ENCODE data around the gene AMPH.

The AMPH gene

GRCh38 chr7:38630720-38631673 lies at the start of gene AMPH:
Gene AMPH, minus strand, starts transcription at chr7:38631373. Its CDS starts 22 bp downstream, at chr7:38631351.
- H3K4me3 ChIP-seq (ENCODE audit: low read depth, low read length), result peak within 1 kb of the TSS; percentile 55
- DNase-seq (ENCODE audit: low read depth), result no peak

- no peak overlapping the region for H3K4me3 ChIP-seq (ENCODE audit: low read depth, low read length)
- no peak for DNase-seq (ENCODE audit: low read depth)
These were observed 48.2 kb upstream of the AMPH start for GRCh38 chr7:38679419-38679818.

GRCh38 chr7:38678698-38679054 lies 47.5 kb upstream of the AMPH start:
- DNase-seq (ENCODE audit: low read depth), result no peak
- H3K4me3 ChIP-seq (ENCODE audit: low read depth, low read length), result no peak overlapping the region

GRCh38 chr7:38677981-38678697 lies 47.0 kb upstream of the AMPH start:
- DNase-seq (ENCODE audit: low read depth), result no peak
- no peak overlapping the region for H3K4me3 ChIP-seq (ENCODE audit: low read depth, low read length)

- no peak for DNase-seq (ENCODE audit: low read depth)
- no peak overlapping the region for H3K4me3 ChIP-seq (ENCODE audit: low read depth, low read length)
These were observed 44.4 kb upstream of the AMPH start for GRCh38 chr7:38675494-38676106.

- H3K4me3 ChIP-seq (ENCODE audit: low read depth, low read length), result no peak overlapping the region
- no peak for DNase-seq (ENCODE audit: low read depth)
These were observed 43.3 kb upstream of the AMPH start for GRCh38 chr7:38674513-38674912.

GRCh38 chr7:38673795-38674194 lies 42.6 kb upstream of the AMPH start:
- no peak overlapping the region for H3K4me3 ChIP-seq (ENCODE audit: low read depth, low read length)
- DNase-seq (ENCODE audit: low read depth), result peak; percentile 88

- no peak for DNase-seq (ENCODE audit: low read depth)
- no peak overlapping the region for H3K4me3 ChIP-seq (ENCODE audit: low read depth, low read length)
These were observed 41.0 kb upstream of the AMPH start for GRCh38 chr7:38671911-38672905.

GRCh38 chr7:38669965-38670520 lies 38.9 kb upstream of the AMPH start:
- H3K4me3 ChIP-seq (ENCODE audit: low read depth, low read length), result no peak overlapping the region
- DNase-seq (ENCODE audit: low read depth), result no peak

GRCh38 chr7:38664972-38665371 lies 33.8 kb upstream of the AMPH start:
- no peak for DNase-seq (ENCODE audit: low read depth)
- no peak overlapping the region for H3K4me3 ChIP-seq (ENCODE audit: low read depth, low read length)

GRCh38 chr7:38660427-38661099 lies 29.4 kb upstream of the AMPH start:
- H3K4me3 ChIP-seq (ENCODE audit: low read depth, low read length), result no peak overlapping the region
- no peak for DNase-seq (ENCODE audit: low read depth)

- DNase-seq (ENCODE audit: low read depth), result no peak
- no peak overlapping the region for H3K4me3 ChIP-seq (ENCODE audit: low read depth, low read length)
These were observed 28.8 kb upstream of the AMPH start for GRCh38 chr7:38659931-38660330.

GRCh38 chr7:38658921-38659320 lies 27.7 kb upstream of the AMPH start:
- no peak overlapping the region for H3K4me3 ChIP-seq (ENCODE audit: low read depth, low read length)
- no peak for DNase-seq (ENCODE audit: low read depth)

GRCh38 chr7:38656968-38657367 lies 25.8 kb upstream of the AMPH start:
- no peak overlapping the region for H3K4me3 ChIP-seq (ENCODE audit: low read depth, low read length)
- DNase-seq (ENCODE audit: low read depth), result no peak

GRCh38 chr7:38655833-38656774 lies 24.9 kb upstream of the AMPH start:
- no peak for DNase-seq (ENCODE audit: low read depth)
- H3K4me3 ChIP-seq (ENCODE audit: low read depth, low read length), result no peak overlapping the region

- no peak for DNase-seq (ENCODE audit: low read depth)
- H3K4me3 ChIP-seq (ENCODE audit: low read depth, low read length), result no peak overlapping the region
These were observed 6.8 kb upstream of the AMPH start for GRCh38 chr7:38637957-38638356.

- DNase-seq (ENCODE audit: low read depth), result no peak
- no peak overlapping the region for H3K4me3 ChIP-seq (ENCODE audit: low read depth, low read length)
These were observed 1.2 kb upstream of the AMPH start for GRCh38 chr7:38632411-38632810.
